Hepatocyte (in vitro differentiated cells): ENCODE results near the gene CRNN. TPM values are rescaled to one million over a fixed set of nuclear protein-coding genes. Genes with fewer than 3 reads are reported as not detected.

Experiments
- DNase-seq: peaks from one replicate; pipeline ENCODE4 v3.0.0-alpha.2; 2016; ENCODE audit warnings: low spot score
- H2AFZ ChIP-seq: fragments of 200-600 bp; sonication (generic); 2 replicates; pipeline ENCODE4 v1.6.0; 2016; ENCODE audit warnings: antibody characterized with exemption, mild to moderate bottlenecking
- H3K27ac ChIP-seq: fragments of 200-600 bp; sonication (generic); 2 replicates; pipeline ENCODE4 v1.5.1; 2016; ENCODE audit warnings: mild to moderate bottlenecking
- H3K27me3 ChIP-seq: fragments of 200-600 bp; sonication (generic); 2 replicates; pipeline ENCODE4 v1.6.1; 2016
- H3K36me3 ChIP-seq: fragments of 200-600 bp; sonication (generic); replicated peaks from 2 replicates; pipeline ENCODE4 v1.5.1; 2016; ENCODE audit warnings: low read depth; ENCODE audit not compliant: insufficient read depth
- H3K4me1 ChIP-seq: fragments of 200-600 bp; sonication (generic); 2 replicates; pipeline ENCODE4 v1.5.1; 2016; ENCODE audit warnings: mild to moderate bottlenecking, moderate library complexity; ENCODE audit not compliant: insufficient read depth
- H3K4me2 ChIP-seq: fragments of 200-600 bp; sonication (generic); 2 replicates; pipeline ENCODE4 v1.6.0; 2016
- H3K4me3 ChIP-seq: fragments of 200-600 bp; sonication (generic); 2 replicates; pipeline ENCODE4 v1.5.1; 2016; ENCODE audit warnings: mild to moderate bottlenecking
- H3K79me2 ChIP-seq: fragments of 200-600 bp; sonication (generic); 2 replicates; pipeline ENCODE4 v1.6.0; 2017; ENCODE audit warnings: mild to moderate bottlenecking
- H3K9me2 ChIP-seq: fragments of 200-600 bp; sonication (generic); replicated peaks from 2 replicates; pipeline ENCODE4 v1.6.0; 2017; ENCODE audit warnings: mild to moderate bottlenecking; ENCODE audit not compliant: insufficient read depth
- H3K9me3 ChIP-seq: fragments of 200-600 bp; sonication (generic); 2 replicates; pipeline ENCODE4 v1.5.1; 2016; ENCODE audit warnings: low read depth, mild to moderate bottlenecking
- H4K20me1 ChIP-seq: fragments of 200-600 bp; sonication (generic); 2 replicates; pipeline ENCODE4 v1.6.0; 2016; ENCODE audit warnings: mild to moderate bottlenecking; ENCODE audit not compliant: insufficient read depth, poor library complexity, severe bottlenecking
- CTCF ChIP-seq: fragments of 200-600 bp; sonication (generic); IDR thresholded peaks from 2 replicates; pipeline ENCODE4 v1.5.1; 2016; ENCODE audit warnings: antibody characterized with exemption, mild to moderate bottlenecking; ENCODE audit not compliant: poor library complexity
- EZH2 ChIP-seq: fragments of 200-600 bp; sonication (generic); IDR thresholded peaks from 2 replicates; pipeline ENCODE4 v1.6.1; 2016; ENCODE audit warnings: antibody characterized with exemption, mild to moderate bottlenecking, borderline replicate concordance
- EZH2phosphoT487 ChIP-seq: fragments of 200-600 bp; sonication (generic); IDR thresholded peaks from one replicate; pipeline ENCODE4 v1.6.1; 2018; ENCODE audit warnings: antibody characterized with exemption, mild to moderate bottlenecking, low read depth, moderate library complexity; ENCODE audit not compliant: unreplicated experiment, severe bottlenecking
- WGBS: methylation state at CpG from one replicate; pipeline ENCODE4 v1.1.6; 2016; ENCODE audit warnings: low lambda C conversion rate; ENCODE audit errors: missing lambda C conversion rate; 5-methylcytosine and 5-hydroxymethylcytosine counted together
- polyA plus RNA-seq: library from polyadenylated mRNA; unstranded; fragments of >200 nt; fragmentation: Nextera tagmentation; extraction: Ambion mirVana; gene quantifications from 2 replicates; pipeline ENCODE4 v1.2.1, GENCODE V29; 2016
- total RNA-seq: library from RNA; depleted of rRNA; stranded (reverse); fragments of >200 nt; gene quantifications from 2 replicates; pipeline ENCODE4 v1.2.3, GENCODE V29; 2014

The CRNN gene
- total and polyA plus RNA-seq, 2 experiments from 2014 or later = not detected

DNA sequence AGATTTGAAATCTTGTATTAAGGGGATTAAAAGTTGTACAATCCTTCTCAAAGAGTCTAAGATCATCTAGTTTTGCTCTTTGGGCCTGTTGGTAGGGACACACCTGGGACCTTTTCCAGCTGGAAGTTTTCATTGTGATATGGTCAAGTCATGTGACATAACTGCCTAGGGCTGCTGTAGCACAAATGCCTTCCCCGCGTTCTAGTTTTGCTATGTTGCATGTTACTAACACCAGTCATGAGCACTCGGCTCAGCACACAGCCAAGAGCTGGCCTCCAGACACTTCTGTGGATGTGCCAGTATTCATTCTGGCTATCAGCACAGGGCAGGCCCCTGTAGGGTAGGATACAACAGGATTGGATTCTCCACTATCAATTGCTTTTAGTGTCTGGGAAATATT is 39.6 kb downstream of the CRNN start:
- no peak overlapping the region for H3K4me2 ChIP-seq
- no peaks in the 10 kb centered on the region for H3K27me3 ChIP-seq
- no peaks in the 10 kb centered on the region for H3K9me3 ChIP-seq
- DNase-seq = no peak
- H3K36me3 ChIP-seq = no peaks in the 10 kb centered on the region
- H3K79me2 ChIP-seq = no peaks in the 10 kb centered on the region
- H4K20me1 ChIP-seq = no peaks in the 10 kb centered on the region
- H3K27ac ChIP-seq = no peak overlapping the region
- no peak for TF ChIP-seq EZH2
- no peak for TF ChIP-seq CTCF
- 81% methylated on average over 3 of the region's 3 CpGs for WGBS
- no peak overlapping the region for H2AFZ ChIP-seq
- H3K9me2 ChIP-seq = no peaks in the 10 kb centered on the region
- H3K4me3 ChIP-seq = no peak overlapping the region
- H3K4me1 ChIP-seq = no peaks in the 10 kb centered on the region

DNA sequence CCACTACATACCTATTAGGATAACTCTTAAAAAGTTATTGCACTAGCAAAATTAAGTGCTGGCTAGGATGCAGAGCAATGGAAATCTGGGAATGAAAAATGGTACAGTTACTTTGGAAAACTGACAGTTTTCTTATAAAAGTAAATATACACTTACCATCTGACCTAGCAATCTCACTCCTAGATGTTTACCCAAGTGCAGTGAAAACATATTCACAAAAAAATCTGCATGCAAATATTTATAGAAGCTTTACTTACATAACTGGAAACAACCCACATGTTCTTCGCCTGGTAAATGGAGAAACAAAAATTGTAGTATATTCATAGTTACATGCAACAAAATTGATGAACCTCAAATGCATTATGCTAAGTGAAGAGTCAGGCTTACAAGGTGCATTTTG is 41.4 kb downstream of the CRNN start:
- H3K36me3 ChIP-seq = no peaks in the 10 kb centered on the region
- H3K4me1 ChIP-seq = no peaks in the 10 kb centered on the region
- no peaks in the 10 kb centered on the region for H3K79me2 ChIP-seq
- no peaks in the 10 kb centered on the region for H3K9me2 ChIP-seq
- H3K27ac ChIP-seq = no peak overlapping the region
- H3K4me3 ChIP-seq = no peak overlapping the region
- no peaks in the 10 kb centered on the region for H4K20me1 ChIP-seq
- WGBS = 69% methylated on average over 1 of the region's 1 CpG
- H2AFZ ChIP-seq = no peak overlapping the region
- H3K27me3 ChIP-seq = no peaks in the 10 kb centered on the region
- no peak for DNase-seq
- TF ChIP-seq EZH2phosphoT487 (no peak), EZH2 (no peak), CTCF (no peak)
- no peaks in the 10 kb centered on the region for H3K9me3 ChIP-seq
- H3K4me2 ChIP-seq = no peak overlapping the region

DNA sequence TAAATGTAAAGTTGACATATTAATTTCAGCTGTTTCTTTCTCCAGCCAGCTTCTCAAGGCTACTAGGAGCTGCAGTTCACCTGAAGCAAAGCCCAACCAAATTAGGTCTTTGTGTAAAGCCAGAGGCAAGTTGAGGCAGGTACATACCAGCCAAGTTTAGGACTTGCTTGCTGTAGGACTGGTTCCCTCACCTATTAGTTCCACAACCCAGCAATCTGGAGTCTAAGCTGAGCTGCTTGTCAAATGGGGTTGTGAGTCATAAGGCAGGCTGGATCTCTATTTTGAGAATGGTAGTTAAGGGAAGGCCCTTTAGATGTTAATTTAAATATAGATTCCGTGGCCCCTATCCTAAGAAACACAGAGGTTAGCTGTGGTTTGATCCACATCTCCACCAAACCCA is 46.6 kb downstream of the CRNN start:
- no peaks in the 10 kb centered on the region for H4K20me1 ChIP-seq
- 3% methylated on average over 1 of the region's 1 CpG for WGBS

More for the DNA sequence above, 46.6 kb downstream of the CRNN start:
- no peaks in the 10 kb centered on the region for H3K9me3 ChIP-seq
- H3K36me3 ChIP-seq = no peaks in the 10 kb centered on the region
- H3K4me3 ChIP-seq = no peak overlapping the region
- DNase-seq = no peak
- no peak for TF ChIP-seq CTCF
- no peak for TF ChIP-seq EZH2phosphoT487
- no peak for TF ChIP-seq EZH2
- H3K27me3 ChIP-seq = no peaks in the 10 kb centered on the region
- H3K27ac ChIP-seq = no peak overlapping the region
- H3K4me2 ChIP-seq = no peak overlapping the region
- no peaks in the 10 kb centered on the region for H3K4me1 ChIP-seq
- H3K9me2 ChIP-seq = no peaks in the 10 kb centered on the region
- no peak overlapping the region for H2AFZ ChIP-seq
- H3K79me2 ChIP-seq = no peaks in the 10 kb centered on the region
